Calu3 (cell line): ENCODE measurements around the gene RDH16. TPM values are rescaled to one million over a fixed set of nuclear protein-coding genes. Genes with fewer than 3 reads are reported as not detected.
"Not testable (repeated sequence)": the region's sequence is repeated elsewhere in the genome, so short reads cannot be mapped to it uniquely, and the experiment has no call there.

Experiments
- BruUV-seq: library from RNA; stranded (reverse); fragments of 400-500 nt; replicated peaks from 2 replicates; lab custom pipeline; 2021; lab: Mats Ljungman, UMichigan
- CTCF ChIA-PET: fragments of 300-600 bp; sonication (Branson Sonifier 250); formaldehyde crosslinking; loops from one replicate; lab custom pipeline; 2022; ENCODE audit warnings: antibody characterized with exemption; lab: Charles Lee
- DNase-seq: peaks from one replicate; pipeline ENCODE4 v3.0.0; 2022
- H3K27ac Mint-ChIP-seq: one replicate; pipeline ENCODE4 v1.8.0; 2022; ENCODE audit warnings: mixed read lengths; ENCODE audit not compliant: unreplicated experiment
- H3K27me3 Mint-ChIP-seq: one replicate; pipeline ENCODE4 v1.8.0; 2022; ENCODE audit warnings: mixed read lengths; ENCODE audit not compliant: unreplicated experiment
- H3K36me3 Mint-ChIP-seq: one replicate; pipeline ENCODE4 v1.8.0; 2022; ENCODE audit warnings: mild to moderate bottlenecking, moderate library complexity, mixed read lengths; ENCODE audit not compliant: insufficient read depth, unreplicated experiment
- H3K4me1 Mint-ChIP-seq: one replicate; pipeline ENCODE4 v1.8.0; 2022; ENCODE audit warnings: mild to moderate bottlenecking, low read depth, mixed read lengths; ENCODE audit not compliant: unreplicated experiment
- H3K4me3 Mint-ChIP-seq: one replicate; pipeline ENCODE4 v1.8.0; 2022; ENCODE audit warnings: mild to moderate bottlenecking, low read depth, moderate library complexity, mixed read lengths; ENCODE audit not compliant: unreplicated experiment
- H3K9me3 Mint-ChIP-seq: one replicate; pipeline ENCODE4 v1.8.0; 2022; ENCODE audit warnings: low read depth, mixed read lengths; ENCODE audit not compliant: unreplicated experiment
- intact Hi-C: fragments of 100-400 bp; cut with micrococcal nuclease; formaldehyde crosslinking; loops from one replicate; pipeline ENCODE4 v1.10.0; 2022; ENCODE audit not compliant: unreplicated experiment
- total RNA-seq: library from RNA; stranded (reverse); gene quantifications from 2 replicates; pipeline ENCODE4 v1.2.3, GENCODE V29; 2022
- TF ChIP-seq, protein P1 (sequence below): fragments of 200-600 bp; IDR thresholded peaks from one replicate; pipeline ENCODE4 v1.8.0; 2022; ENCODE audit warnings: antibody characterized with exemption; ENCODE audit not compliant: unreplicated experiment

Gene RDH16
- total RNA-seq, 1 experiment from 2014 or later = 0.28 TPM

DNA sequence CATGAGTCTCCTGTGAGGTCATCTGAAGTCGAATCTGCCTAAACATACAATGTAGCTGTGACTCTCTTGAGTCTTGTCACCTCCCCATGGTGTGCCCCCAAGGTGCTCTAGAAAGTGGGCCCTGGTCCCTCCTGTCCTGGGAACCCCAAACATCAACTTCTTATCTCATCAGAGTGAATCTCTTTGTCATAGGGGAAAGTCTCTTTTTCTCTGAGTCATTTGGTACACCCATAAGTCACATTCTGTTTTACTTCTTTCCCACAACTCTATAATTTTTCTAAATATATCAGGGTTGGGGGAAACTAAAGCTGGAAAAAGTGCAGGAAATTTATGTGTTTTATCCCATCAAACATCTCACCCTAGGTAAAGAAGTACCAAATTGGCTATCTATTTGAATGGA is 36.1 kb downstream of the RDH16 start:
- H3K27ac Mint-ChIP-seq = no peak overlapping the region
- BruUV-seq = no TSS peak

DNA sequence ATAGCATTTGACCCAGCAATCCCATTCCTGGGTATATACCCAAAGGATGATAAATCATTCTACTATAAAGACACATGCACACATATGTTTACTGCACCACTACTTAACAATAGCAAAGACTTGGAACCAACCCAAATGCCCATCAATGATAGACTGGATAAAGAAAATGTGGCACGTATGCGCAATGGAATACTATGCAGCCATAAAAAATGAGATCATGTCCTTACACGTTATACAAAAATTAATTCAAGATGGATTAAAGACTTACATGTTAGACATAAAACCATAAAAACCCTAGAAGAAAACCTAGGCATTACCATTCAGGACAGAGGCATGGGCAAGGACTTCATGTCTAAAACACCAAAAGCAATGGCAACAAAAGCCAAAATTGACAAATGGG is 39.3 kb downstream of the RDH16 start:
- H3K36me3 Mint-ChIP-seq, DNase-seq, BruUV-seq, H3K4me3 Mint-ChIP-seq, H3K27ac Mint-ChIP-seq, H3K9me3 Mint-ChIP-seq, intact Hi-C loops, H3K4me1 Mint-ChIP-seq, CTCF ChIA-PET: not testable (repeated sequence)
- H3K27me3 Mint-ChIP-seq = peaks cover 49% of the 10 kb centered on the region

More for the DNA sequence above, 36.1 kb downstream of the RDH16 start:
- no peak for DNase-seq
- H3K9me3 Mint-ChIP-seq = no peaks in the 10 kb centered on the region
- CTCF ChIA-PET = no interaction called here
- H3K36me3 Mint-ChIP-seq = no peaks in the 10 kb centered on the region
- intact Hi-C loops = no loop called here
- TF ChIP-seq, protein P1, sequence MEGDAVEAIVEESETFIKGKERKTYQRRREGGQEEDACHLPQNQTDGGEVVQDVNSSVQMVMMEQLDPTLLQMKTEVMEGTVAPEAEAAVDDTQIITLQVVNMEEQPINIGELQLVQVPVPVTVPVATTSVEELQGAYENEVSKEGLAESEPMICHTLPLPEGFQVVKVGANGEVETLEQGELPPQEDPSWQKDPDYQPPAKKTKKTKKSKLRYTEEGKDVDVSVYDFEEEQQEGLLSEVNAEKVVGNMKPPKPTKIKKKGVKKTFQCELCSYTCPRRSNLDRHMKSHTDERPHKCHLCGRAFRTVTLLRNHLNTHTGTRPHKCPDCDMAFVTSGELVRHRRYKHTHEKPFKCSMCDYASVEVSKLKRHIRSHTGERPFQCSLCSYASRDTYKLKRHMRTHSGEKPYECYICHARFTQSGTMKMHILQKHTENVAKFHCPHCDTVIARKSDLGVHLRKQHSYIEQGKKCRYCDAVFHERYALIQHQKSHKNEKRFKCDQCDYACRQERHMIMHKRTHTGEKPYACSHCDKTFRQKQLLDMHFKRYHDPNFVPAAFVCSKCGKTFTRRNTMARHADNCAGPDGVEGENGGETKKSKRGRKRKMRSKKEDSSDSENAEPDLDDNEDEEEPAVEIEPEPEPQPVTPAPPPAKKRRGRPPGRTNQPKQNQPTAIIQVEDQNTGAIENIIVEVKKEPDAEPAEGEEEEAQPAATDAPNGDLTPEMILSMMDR = no peak
- no peak overlapping the region for H3K4me3 Mint-ChIP-seq
- peaks cover 45% of the 10 kb centered on the region for H3K27me3 Mint-ChIP-seq
- no peaks in the 10 kb centered on the region for H3K4me1 Mint-ChIP-seq

DNA sequence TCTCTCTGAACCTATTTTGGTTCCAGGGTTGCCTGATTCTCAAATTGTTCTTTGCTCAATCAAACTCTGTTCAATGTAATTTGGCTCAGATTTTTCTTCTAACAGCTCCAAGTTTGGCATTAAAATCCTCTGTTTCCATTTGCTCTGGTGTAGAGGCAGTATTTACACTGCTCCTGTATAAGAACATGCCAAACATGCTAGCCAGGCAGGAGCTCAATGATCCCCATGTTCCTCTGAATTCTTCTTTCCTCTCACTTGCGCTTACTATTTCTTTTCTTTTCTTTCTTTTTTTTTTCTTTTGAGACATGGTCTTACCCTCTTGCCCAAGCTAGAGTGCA is 40.4 kb downstream of the RDH16 start:
- no peaks in the 10 kb centered on the region for H3K36me3 Mint-ChIP-seq
- H3K27me3 Mint-ChIP-seq = peaks cover 55% of the 10 kb centered on the region
- H3K9me3 Mint-ChIP-seq = no peaks in the 10 kb centered on the region
- intact Hi-C loops = no loop called here
- no peak for DNase-seq
- TF ChIP-seq, protein P1 = no peak
- BruUV-seq = no TSS peak
- H3K27ac Mint-ChIP-seq = no peak overlapping the region
- CTCF ChIA-PET = interaction anchor here (0.7 kb wide), 1 partner anchor 326 kb away, joined by 3 read pairs; no protein-coding TSS in a partner anchor
- H3K4me1 Mint-ChIP-seq = no peaks in the 10 kb centered on the region
- no peak overlapping the region for H3K4me3 Mint-ChIP-seq

DNA sequence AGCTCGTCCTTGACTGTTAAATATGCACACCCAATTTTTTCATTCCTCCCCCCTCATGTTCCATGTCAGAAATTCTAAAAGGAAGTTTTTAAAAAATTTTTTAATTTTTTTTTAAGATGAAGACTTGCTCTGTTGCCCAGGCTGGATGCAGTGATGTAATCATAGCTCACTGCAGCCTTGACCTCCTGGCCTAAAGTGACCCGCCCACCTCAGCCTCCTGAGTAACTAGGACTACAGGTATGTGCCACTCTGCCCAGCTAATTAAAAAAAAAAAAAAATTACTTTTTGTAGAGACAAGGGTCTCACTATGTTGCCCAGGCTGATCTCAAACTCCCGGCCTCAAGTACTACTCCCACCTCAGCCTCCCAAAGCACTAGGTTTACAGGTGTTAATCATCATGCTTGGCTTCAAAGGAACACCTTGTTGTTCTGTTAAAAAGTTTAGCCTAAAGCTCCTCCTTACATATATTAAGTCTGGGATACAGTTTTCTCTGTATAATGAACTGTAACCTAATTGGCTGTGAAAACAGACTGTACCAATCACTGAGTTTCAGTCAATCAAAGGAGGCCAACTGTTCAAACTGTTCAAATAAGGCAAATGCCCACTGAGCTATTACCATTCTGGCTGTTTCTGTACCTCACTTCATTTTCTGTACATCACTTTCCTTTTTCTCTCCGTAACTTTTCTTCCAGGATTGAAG is 41.0 kb downstream of the RDH16 start:
- intact Hi-C loops = no loop called here
- no peaks in the 10 kb centered on the region for H3K9me3 Mint-ChIP-seq

More for the DNA sequence above, 41.0 kb downstream of the RDH16 start:
- Mint-ChIP-seq H3K36me3 (no peaks in the 10 kb centered on the region), H3K4me1 (no peaks in the 10 kb centered on the region), H3K4me3 (no peak overlapping the region), H3K27ac (no peak overlapping the region), H3K27me3 (peaks cover 55% of the 10 kb centered on the region)
- no TSS peak for BruUV-seq
- CTCF ChIA-PET = interaction anchor here (0.6 to 0.7 kb wide), 3 partner anchors 14 to 326 kb away, joined by 3 read pairs; no protein-coding TSS in a partner anchor
- TF ChIP-seq, protein P1 = no peak
- DNase-seq = no peak
